Activated CD4-positive, CD25-positive, alpha-beta regulatory T cell treated with anti-CD3 and anti-CD28 coated beads, Interleukin-2, amount 50 U/mL, for 16 hours (primary cell): ENCODE measurements around the gene ADK.
"Not testable (repeated sequence)": the region's sequence is repeated elsewhere in the genome, so short reads cannot be mapped to it uniquely, and the experiment has no call there.

Experiments
- DNase-seq: peaks from one replicate; pipeline ENCODE4 v3.0.0-alpha.2; 2020; ENCODE audit warnings: low read depth, low spot score

Gene ADK

GRCh38 chr10:74353021-74353420 is 202.0 kb downstream of the ADK start:
- not testable (repeated sequence) for DNase-seq

- DNase-seq, result no peak
Measured at GRCh38 chr10:74361678-74362077, 210.7 kb downstream of the ADK start.

- DNase-seq, result no peak
Measured at GRCh38 chr10:74363727-74364126, 212.7 kb downstream of the ADK start.

- no peak for DNase-seq
Measured at GRCh38 chr10:74365109-74365508, 214.1 kb downstream of the ADK start.

DNA sequence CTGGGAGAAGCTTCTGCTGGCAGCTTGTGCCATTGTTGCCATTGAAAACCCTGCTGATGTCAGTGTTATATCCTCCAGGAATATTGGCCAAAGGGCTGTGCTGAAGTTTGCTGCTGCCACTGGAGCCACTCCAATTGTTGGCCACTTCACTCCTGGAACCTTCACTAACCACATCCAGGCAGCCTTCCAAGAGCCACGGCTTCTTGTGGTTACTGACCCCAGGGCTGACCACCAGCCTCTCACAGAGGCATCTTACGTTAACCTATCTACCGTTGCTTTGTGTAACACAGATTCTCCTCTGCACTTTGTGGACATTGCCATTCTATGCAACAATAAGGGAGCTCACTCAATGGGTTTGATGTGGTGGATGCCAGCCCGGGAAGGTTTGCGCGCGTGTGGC is 220.7 kb downstream of the ADK start:
- DNase-seq, result no peak

- no peak for DNase-seq
Measured at GRCh38 chr10:74373059-74373458, 222.0 kb downstream of the ADK start.

DNA sequence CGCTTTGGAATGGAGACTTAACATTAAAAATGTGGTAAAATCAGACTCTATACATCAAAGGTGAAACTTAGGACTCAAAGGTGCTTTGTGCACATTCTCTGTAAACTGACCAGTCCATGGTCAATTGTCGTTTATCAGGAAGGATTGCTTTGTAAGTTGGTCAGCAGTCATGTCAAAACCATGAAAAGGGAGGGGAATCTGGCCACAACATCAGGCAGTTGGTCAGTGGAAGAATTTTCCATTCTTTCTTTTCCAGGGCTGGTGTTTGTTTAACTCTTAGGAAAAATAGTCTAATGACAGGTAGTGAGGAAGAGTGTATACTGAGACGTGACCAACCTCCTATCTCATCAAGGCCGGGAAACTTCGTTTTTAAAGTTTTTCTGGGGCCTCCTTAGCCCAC is 226.5 kb downstream of the ADK start:
- no peak for DNase-seq

- DNase-seq, result no peak
Measured at GRCh38 chr10:74379474-74379873, 228.5 kb downstream of the ADK start.

DNA sequence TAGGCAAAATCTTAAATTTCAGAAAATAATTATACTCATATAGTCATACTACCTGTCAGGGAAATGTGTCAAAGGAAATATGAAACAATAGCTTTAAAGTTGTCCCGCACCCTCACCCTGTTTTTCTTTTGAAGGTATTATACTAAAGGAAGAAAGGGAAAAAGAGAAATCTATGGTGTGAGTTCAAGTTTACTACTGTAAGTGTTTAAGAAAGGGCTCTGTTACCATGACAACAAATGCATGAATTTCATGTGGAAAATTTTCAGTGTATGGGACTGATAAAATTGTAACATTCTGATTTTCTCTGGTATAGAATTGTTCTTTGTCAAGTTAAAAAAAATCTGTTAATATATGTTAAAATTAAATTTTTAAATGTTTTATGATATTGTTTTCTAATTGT is 229.8 kb downstream of the ADK start:
- no peak for DNase-seq

GRCh38 chr10:74381291-74381853 is 230.4 kb downstream of the ADK start:
- DNase-seq, result no peak

DNA sequence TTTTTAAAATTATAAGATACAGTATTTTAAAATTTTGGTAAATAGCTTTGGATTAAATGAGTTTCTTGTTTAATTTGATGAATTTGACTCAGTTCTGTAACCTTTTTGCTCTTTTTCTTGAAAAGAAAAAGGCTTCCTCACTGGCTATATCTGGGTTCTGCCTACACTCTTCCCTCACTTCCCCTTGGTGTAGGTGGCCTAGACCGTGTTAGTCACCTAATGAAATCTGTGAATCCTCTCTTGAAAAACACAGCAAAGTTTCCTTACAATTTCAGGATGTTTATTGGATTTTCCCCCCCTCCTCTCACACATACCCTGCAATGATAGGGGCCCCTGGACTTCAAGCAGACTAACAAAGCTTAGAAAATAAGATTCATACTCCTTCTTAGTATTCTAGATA is 231.6 kb downstream of the ADK start:
- no peak for DNase-seq

- DNase-seq, result no peak
Measured at GRCh38 chr10:74383642-74384041, 232.6 kb downstream of the ADK start.

- no peak for DNase-seq
Measured at GRCh38 chr10:74384615-74385183, 233.7 kb downstream of the ADK start.

DNA sequence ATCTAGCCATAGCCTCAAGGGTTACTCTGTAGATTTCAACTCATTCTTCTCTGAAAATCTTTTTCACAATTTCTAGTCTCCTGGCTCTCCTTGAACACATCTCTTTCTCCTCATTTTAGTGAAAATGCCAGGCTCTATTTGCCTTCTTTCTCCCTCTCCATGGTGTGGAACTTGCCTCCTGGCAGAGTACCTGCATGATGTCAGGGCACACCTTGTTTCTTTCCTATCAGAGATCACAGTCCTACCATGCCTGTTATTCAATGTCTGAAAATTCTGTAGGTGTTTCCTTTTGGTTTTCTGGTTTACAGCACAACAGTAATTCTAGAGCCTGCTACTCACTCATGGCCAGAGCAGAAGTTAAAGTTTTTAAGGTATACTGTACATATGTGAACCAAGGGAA is 237.8 kb downstream of the ADK start:
- no peak for DNase-seq

DNA sequence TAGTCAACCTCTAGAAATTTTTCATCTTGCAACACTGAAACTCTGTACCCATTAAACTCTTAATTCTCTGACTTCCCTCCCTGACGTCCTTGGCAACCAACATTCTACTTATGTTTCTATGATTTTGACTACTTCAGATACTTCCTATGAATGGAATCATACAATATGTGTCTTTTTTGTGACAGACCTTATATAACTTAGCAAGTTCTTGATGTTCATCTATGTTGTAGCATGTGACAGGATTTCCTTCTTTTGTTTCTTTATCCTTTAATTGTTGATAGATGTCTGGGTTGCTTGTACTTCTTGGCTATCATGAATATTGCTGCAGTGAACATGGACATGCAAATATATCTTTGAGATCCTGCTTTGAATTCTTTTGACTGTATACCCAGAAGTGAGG is 240.8 kb downstream of the ADK start:
- DNase-seq, result no peak

GRCh38 chr10:74394416-74394969 is 243.5 kb downstream of the ADK start:
- no peak for DNase-seq

DNA sequence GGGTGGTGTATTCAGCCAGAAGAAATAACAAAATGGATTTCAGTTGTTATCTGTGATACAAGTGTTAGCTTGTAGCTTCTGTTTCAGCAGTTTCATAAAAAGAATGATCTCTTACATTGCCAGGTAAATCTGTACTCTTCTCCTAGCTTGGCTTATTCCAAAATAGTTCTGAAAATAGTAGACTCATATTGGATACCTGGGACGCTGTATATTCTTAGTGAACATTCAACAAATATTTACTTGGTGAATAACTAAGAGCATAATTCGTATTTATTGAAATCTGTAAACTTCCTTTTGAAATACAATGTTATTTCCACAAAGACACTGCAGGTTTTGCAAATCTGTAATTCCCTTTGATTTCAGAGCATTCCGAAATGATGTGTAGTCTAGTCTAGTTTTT is 249.2 kb downstream of the ADK start:
- no peak for DNase-seq

DNA sequence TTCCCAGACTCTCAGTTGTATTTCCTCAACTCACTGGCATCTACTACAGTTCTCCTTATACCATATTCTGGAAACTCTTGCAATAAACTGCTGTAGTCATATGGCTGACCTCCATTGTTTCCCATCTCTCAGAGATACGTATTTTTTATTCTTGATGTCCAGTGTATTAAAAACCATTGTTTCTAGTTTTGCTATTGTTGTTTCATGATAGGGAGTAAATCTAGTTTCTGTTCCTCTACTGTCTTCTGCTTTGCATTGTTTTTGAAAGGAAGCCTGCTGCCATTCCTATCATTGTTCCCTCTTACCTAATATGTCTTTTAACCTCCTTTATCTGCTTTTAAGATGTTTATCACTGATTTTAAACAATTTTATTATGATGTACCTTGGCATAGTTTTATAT is 255.0 kb downstream of the ADK start:
- no peak for DNase-seq

- no peak for DNase-seq
Measured at GRCh38 chr10:74415146-74415839, 264.3 kb downstream of the ADK start.

DNA sequence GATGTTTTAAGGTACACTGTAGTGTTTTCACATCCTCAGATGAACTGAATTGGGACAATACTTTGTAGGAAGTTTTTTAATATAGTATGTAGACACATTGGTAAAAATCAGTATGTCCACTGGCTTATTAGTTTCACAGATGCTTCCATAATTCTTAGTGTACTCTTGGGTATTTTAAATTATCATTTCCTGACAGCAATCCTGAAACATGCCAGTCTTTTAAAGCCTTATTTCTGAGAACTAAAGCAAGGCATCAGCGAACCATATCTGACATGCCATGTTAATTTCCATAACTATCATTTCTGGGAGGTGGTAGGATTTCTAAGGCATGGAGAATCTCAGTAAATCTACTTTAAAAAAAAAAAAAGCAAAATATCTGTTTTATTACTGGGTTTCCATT is 266.4 kb downstream of the ADK start:
- DNase-seq, result no peak

GRCh38 chr10:74418285-74418872 is 267.4 kb downstream of the ADK start:
- DNase-seq, result no peak

DNA sequence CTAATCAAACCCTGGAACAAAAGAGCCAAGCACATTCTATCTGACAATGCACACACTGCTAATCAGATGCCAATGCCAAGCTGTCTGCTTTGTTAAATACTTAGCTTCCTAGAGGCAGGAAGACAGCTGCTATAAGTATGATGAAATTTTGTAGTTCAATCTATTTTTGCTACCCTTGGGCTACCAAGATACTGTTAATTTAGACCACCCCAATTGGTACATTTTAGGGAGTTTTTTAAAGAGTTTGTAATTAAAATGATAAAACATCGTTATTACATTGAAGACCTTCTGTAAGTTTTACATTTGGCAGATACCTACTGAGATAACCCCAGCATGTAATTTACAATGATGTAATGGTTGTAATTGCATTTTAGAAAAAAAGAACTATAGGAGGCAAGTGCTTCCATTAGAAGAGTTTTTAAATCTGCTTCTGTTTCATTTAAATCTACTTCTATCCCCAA is 268.5 kb downstream of the ADK start:
- no peak for DNase-seq

- DNase-seq, result no peak
Measured at GRCh38 chr10:74419958-74420375, 268.9 kb downstream of the ADK start.
